Mucosa of rectum (tissue), 2 donors: ENCODE data around the gene MTCP1.

Source experiments
- H3K27ac ChIP-seq, 2 donors: one replicate each; pipeline ENCODE4 v1.7.0; 2013; ENCODE audit warnings: inconsistent platforms in 2 of 2, low read depth in 2 of 2, low read length in 2 of 2
- H3K27me3 ChIP-seq, 2 donors: one replicate each; pipeline ENCODE4 v1.7.0; 2013; ENCODE audit warnings: low read length in 2 of 2; ENCODE audit not compliant: control insufficient read depth in 2 of 2, insufficient read depth in 2 of 2
- H3K36me3 ChIP-seq, 2 donors: one replicate each; pipeline ENCODE4 v1.7.0; 2013; ENCODE audit warnings: low read length in 2 of 2; ENCODE audit not compliant: control insufficient read depth in 2 of 2, insufficient read depth in 2 of 2
- H3K4me1 ChIP-seq, 2 donors: one replicate each; pipeline ENCODE4 v1.7.0; 2013; ENCODE audit warnings: low read length in 2 of 2, mild to moderate bottlenecking in 1 of 2; ENCODE audit not compliant: control insufficient read depth in 2 of 2, insufficient read depth in 2 of 2
- H3K4me3 ChIP-seq, 2 donors: one replicate each; pipeline ENCODE4 v1.7.0; 2013; ENCODE audit warnings: low read length in 2 of 2
- H3K9ac ChIP-seq, 2 donors: one replicate each; pipeline ENCODE4 v1.7.0; 2013; ENCODE audit warnings: low read length in 2 of 2, low read depth in 1 of 2, mild to moderate bottlenecking in 1 of 2
- H3K9me3 ChIP-seq, 2 donors: one replicate each; pipeline ENCODE4 v1.7.0; 2013; ENCODE audit warnings: low read length in 2 of 2; ENCODE audit not compliant: control insufficient read depth in 2 of 2
- donor health status: healthy.
- donor health status: Normal muscosa, but diverticular disease.

MTCP1 gene

DNA sequence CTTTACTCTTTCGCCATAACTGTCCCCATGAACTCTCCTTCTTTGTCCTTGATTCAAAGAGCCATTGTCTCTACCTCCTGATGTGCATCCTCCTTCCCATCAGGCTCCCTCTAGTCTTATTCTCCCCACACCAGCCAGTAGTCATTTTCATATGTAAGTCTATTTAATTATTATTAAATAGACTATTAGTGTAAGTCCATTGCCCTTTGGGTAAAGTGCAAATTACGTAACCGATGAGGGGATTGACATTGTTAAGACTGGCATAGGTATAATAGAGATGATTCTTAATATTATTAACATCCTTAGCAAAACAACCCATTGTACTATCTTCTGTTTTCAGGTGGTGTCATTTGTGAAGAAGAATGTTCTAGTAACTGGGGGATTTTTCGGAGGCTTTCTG lies 16.7 kb downstream of the MTCP1 start:
- H3K27ac ChIP-seq, result no peak overlapping the region

DNA sequence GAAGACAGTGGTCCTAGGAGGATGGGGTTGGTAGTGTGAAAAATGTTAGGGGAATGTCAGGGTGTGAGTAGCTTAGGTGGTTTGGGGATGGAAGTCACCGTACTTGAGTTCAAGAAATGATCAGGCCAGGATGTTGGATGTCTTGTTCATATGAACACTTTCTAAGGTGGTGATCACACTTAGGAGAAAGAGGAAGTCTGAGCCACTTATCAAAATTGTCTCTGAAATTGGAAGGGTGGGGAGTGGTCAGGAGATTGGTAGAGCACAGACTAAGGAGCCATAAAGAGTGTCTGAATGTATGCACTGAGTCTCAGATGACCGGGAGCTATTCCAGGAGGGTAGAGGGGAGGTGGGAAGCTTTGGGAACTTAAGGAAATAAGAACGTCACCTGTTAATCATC lies 17.3 kb downstream of the MTCP1 start:
- no peak overlapping the region for H3K4me3 ChIP-seq
- H3K4me1 ChIP-seq, result peaks cover 0 to 2% of the 10 kb centered on the region in 2 donors
- H3K9ac ChIP-seq, result no peak overlapping the region
- peaks cover 0 to 3% of the 10 kb centered on the region in 2 donors for H3K36me3 ChIP-seq
- H3K27me3 ChIP-seq, result no peaks in the 10 kb centered on the region
- H3K27ac ChIP-seq, result no peak overlapping the region
- H3K9me3 ChIP-seq, result no peaks in the 10 kb centered on the region

More for the DNA sequence above, 16.7 kb downstream of the MTCP1 start:
- H3K4me1 ChIP-seq, result peaks cover 0 to 2% of the 10 kb centered on the region in 2 donors
- H3K27me3 ChIP-seq, result no peaks in the 10 kb centered on the region
- peaks cover 0 to 3% of the 10 kb centered on the region in 2 donors for H3K36me3 ChIP-seq
- H3K9ac ChIP-seq, result no peak overlapping the region
- no peaks in the 10 kb centered on the region for H3K9me3 ChIP-seq
- H3K4me3 ChIP-seq, result no peak overlapping the region

- Histone ChIP-seq H3K9me3 (no peaks in the 10 kb centered on the region), H3K27ac (no peak overlapping the region), H3K36me3 (peaks cover 0 to 3% of the 10 kb centered on the region in 2 donors), H3K4me1 (peaks cover 0 to 2% of the 10 kb centered on the region in 2 donors), H3K27me3 (no peaks in the 10 kb centered on the region), H3K4me3 (no peak overlapping the region), H3K9ac (no peak overlapping the region)
Observed at GRCh38 chrX:155052738-155053498, 18.0 kb downstream of the MTCP1 start.

DNA sequence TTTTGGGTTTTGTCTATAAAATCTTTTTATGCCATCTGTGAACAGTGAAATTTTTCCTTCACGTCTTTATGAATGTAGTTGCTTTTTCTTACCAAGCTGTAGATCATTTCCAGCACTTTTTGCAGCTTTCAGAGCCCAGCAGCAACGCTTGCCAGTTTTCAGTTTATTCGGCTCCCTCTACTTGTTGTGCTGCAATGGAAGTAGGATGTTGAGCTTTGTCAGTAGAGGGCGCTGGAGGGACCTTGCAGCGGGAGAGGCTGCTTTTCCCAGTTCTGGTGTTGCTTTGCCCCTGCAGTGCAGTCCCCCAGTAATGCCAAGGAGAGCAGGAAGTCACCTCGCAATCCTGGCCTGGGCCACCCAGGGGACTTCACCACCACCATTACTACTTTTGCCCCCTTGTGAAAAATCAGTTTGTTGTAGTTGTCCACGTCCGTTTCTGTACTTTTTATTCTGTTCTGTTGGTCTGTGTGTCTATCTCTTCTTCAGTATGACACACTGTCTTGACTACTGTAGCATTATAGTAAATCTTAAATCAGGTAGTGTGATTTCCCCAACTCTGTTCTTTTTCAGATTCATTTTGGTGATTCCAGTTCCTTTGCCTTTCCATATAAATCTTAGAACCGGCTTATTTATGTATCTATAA lies 21.8 kb downstream of the MTCP1 start:
- Histone ChIP-seq H3K4me3 (no peak overlapping the region), H3K4me1 (no peaks in the 10 kb centered on the region), H3K27ac (no peak overlapping the region), H3K27me3 (no peaks in the 10 kb centered on the region), H3K9me3 (no peaks in the 10 kb centered on the region), H3K9ac (no peak overlapping the region), H3K36me3 (peaks cover 0 to 3% of the 10 kb centered on the region in 2 donors)

GRCh38 chrX:155046811-155047528 lies 24.0 kb downstream of the MTCP1 start:
- no peaks in the 10 kb centered on the region for H3K27me3 ChIP-seq
- no peaks in the 10 kb centered on the region for H3K4me1 ChIP-seq
- peaks cover 0 to 3% of the 10 kb centered on the region in 2 donors for H3K36me3 ChIP-seq
- H3K9ac ChIP-seq, result no peak overlapping the region
- no peak overlapping the region for H3K27ac ChIP-seq
- H3K4me3 ChIP-seq, result no peak overlapping the region
- no peaks in the 10 kb centered on the region for H3K9me3 ChIP-seq

- H3K36me3 ChIP-seq, result no peaks in the 10 kb centered on the region
- no peak overlapping the region for H3K9ac ChIP-seq
- no peaks in the 10 kb centered on the region for H3K27me3 ChIP-seq
- H3K4me3 ChIP-seq, result no peak overlapping the region
- no peaks in the 10 kb centered on the region for H3K9me3 ChIP-seq
- H3K27ac ChIP-seq, result no peak overlapping the region
- H3K4me1 ChIP-seq, result no peaks in the 10 kb centered on the region
Observed at GRCh38 chrX:155046129-155046810, 24.7 kb downstream of the MTCP1 start.

GRCh38 chrX:155035688-155036087 lies 35.2 kb downstream of the MTCP1 start:
- Histone ChIP-seq H3K4me3 (no peak overlapping the region), H3K9me3 (peaks cover 0 to 4% of the 10 kb centered on the region in 2 donors), H3K36me3 (peaks cover 0 to 6% of the 10 kb centered on the region in 2 donors), H3K27ac (no peak overlapping the region), H3K4me1 (no peaks in the 10 kb centered on the region), H3K27me3 (no peaks in the 10 kb centered on the region), H3K9ac (no peak overlapping the region)

DNA sequence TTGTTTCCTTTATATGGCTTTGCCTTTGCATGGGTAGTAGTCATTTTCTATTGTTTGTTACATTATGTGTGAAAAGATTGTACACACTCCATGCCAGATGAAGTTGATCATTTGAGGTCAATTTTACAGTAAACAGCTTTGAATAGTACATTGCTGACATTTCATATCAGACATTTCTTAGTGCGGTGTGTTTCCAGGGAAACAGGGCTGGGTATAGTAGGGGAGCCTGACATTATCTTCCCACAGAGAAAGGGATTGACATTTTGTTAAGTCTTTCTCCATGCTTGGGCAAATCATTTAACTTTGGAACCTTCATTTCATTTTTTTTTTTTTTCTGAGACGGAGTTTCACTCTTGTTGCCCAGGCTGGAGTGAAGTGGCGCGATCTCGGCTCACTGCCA lies 39.3 kb downstream of the MTCP1 start:
- H3K27me3 ChIP-seq, result no peaks in the 10 kb centered on the region
- no peak overlapping the region for H3K9ac ChIP-seq
- H3K27ac ChIP-seq, result no peak overlapping the region
- peaks cover 0 to 4% of the 10 kb centered on the region in 2 donors for H3K9me3 ChIP-seq
- H3K4me1 ChIP-seq, result peaks cover 0 to 6% of the 10 kb centered on the region in 2 donors
- peaks cover 0 to 6% of the 10 kb centered on the region in 2 donors for H3K36me3 ChIP-seq
- no peak overlapping the region for H3K4me3 ChIP-seq

- Histone ChIP-seq H3K36me3 (no peaks in the 10 kb centered on the region), H3K27me3 (no peaks in the 10 kb centered on the region), H3K9ac (no peak overlapping the region), H3K27ac (peak overlapping the region in 1 of 2 donors; percentile 5), H3K9me3 (no peaks in the 10 kb centered on the region), H3K4me1 (peaks cover 0 to 6% of the 10 kb centered on the region in 2 donors), H3K4me3 (peak overlapping the region in 1 of 2 donors; percentile 3)
Observed at GRCh38 chrX:155028877-155029291, 42.1 kb downstream of the MTCP1 start.
